ENCODE measurements around the gene SEMA7A. TPM values are rescaled to one million over a fixed set of nuclear protein-coding genes. Genes with fewer than 3 reads are reported as not detected.
"Not testable (repeated sequence)": the region's sequence is repeated elsewhere in the genome, so short reads cannot be mapped to it uniquely, and the experiment has no call there.

The SEMA7A gene
- total RNA-seq, 4 donors from 2014 or later = 0.29 to 16.9 (median 4.5) TPM; not detected in 1

GRCh38 chr15:74367296-74367854 lies 66.4 kb downstream of the SEMA7A start, which contains the start of gene CYP11A1:
TSS of gene CYP11A1 (minus strand) at chr15:74367646. CDS start at chr15:74367585, 61 bp downstream.
- Histone ChIP-seq H3K36me3 (no peaks in the 10 kb centered on the region), H3K27me3 (no peaks in the 10 kb centered on the region), H3K4me1 (no peaks in the 10 kb centered on the region), H3K9me3 (no peaks in the 10 kb centered on the region), H3K4me3 (peak within 1 kb of the TSS in 1 of 2 donors; percentile 50), H3K27ac (no peak within 1 kb of the TSS)
- TF ChIP-seq, protein P1, sequence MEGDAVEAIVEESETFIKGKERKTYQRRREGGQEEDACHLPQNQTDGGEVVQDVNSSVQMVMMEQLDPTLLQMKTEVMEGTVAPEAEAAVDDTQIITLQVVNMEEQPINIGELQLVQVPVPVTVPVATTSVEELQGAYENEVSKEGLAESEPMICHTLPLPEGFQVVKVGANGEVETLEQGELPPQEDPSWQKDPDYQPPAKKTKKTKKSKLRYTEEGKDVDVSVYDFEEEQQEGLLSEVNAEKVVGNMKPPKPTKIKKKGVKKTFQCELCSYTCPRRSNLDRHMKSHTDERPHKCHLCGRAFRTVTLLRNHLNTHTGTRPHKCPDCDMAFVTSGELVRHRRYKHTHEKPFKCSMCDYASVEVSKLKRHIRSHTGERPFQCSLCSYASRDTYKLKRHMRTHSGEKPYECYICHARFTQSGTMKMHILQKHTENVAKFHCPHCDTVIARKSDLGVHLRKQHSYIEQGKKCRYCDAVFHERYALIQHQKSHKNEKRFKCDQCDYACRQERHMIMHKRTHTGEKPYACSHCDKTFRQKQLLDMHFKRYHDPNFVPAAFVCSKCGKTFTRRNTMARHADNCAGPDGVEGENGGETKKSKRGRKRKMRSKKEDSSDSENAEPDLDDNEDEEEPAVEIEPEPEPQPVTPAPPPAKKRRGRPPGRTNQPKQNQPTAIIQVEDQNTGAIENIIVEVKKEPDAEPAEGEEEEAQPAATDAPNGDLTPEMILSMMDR (IDR thresholded peaks at IDR 0.05) = no peak
- TF ChIP-seq POLR2A (IDR thresholded peaks at IDR 0.05) = no peak
- intact Hi-C loops (cut with DNase I; ENCODE audit: low total_unique reads) = no loop called here
- DNase-seq = no peak

GRCh38 chr15:74365598-74366445 lies 67.9 kb downstream of the SEMA7A start:
- Histone ChIP-seq H3K9me3 (no peaks in the 10 kb centered on the region), H3K4me1 (no peaks in the 10 kb centered on the region), H3K4me3 (peak overlapping the region; percentile 39 to 50), H3K36me3 (no peaks in the 10 kb centered on the region), H3K27ac (peak overlapping the region; percentile 65 to 69), H3K27me3 (no peaks in the 10 kb centered on the region)
- peak in 1 of 2 donors; percentile 25 for TF ChIP-seq POLR2A (IDR thresholded peaks at IDR 0.05)
- TF ChIP-seq, protein P1 (IDR thresholded peaks at IDR 0.05) = no peak
- DNase-seq = peak; percentile 61 to 69
- intact Hi-C loops (cut with DNase I; ENCODE audit: low total_unique reads) = no loop called here

GRCh38 chr15:74364936-74365597 lies 68.7 kb downstream of the SEMA7A start:
- H3K36me3 ChIP-seq = no peaks in the 10 kb centered on the region
- H3K9me3 ChIP-seq = no peaks in the 10 kb centered on the region
- peak overlapping the region; percentile 65 to 69 for H3K27ac ChIP-seq
- TF ChIP-seq, protein P1 (IDR thresholded peaks at IDR 0.05) = no peak
- no peak for TF ChIP-seq POLR2A (IDR thresholded peaks at IDR 0.05)
- no peaks in the 10 kb centered on the region for H3K27me3 ChIP-seq
- no peak for DNase-seq
- intact Hi-C loops (cut with DNase I; ENCODE audit: low total_unique reads) = no loop called here
- peak overlapping the region; percentile 39 to 50 for H3K4me3 ChIP-seq
- no peaks in the 10 kb centered on the region for H3K4me1 ChIP-seq

GRCh38 chr15:74362482-74362881 lies 71.3 kb downstream of the SEMA7A start:
- no peak for DNase-seq
- intact Hi-C loops (cut with DNase I; ENCODE audit: low total_unique reads) = no loop called here
- H3K36me3 ChIP-seq = no peaks in the 10 kb centered on the region
- no peaks in the 10 kb centered on the region for H3K9me3 ChIP-seq
- no peak overlapping the region for H3K27ac ChIP-seq
- H3K27me3 ChIP-seq = no peaks in the 10 kb centered on the region
- TF ChIP-seq POLR2A (IDR thresholded peaks at IDR 0.05) = no peak
- TF ChIP-seq, protein P1 (IDR thresholded peaks at IDR 0.05) = no peak
- H3K4me3 ChIP-seq = no peak overlapping the region
- H3K4me1 ChIP-seq = no peaks in the 10 kb centered on the region

DNA sequence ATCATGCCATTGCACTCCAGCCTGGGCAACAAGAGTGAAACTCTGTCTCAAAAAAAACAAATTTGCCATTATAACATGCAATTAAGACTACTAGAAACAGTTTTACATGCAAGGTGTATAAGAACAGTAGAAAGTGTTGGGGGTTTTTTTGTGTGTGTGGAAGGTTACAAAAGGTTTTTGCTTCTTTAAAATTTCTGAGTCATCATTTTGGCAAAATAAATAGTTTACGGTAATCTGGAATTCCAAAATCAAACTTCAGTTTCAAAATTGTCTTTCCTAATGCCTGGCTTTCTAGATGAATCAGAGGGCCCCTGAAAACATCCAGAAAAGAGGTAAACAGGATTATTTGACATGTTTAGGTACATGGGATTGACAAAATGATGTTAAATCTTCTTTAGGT lies 72.9 kb downstream of the SEMA7A start:
- H3K27me3 ChIP-seq; H3K36me3 ChIP-seq; H3K27ac ChIP-seq; H3K4me1 ChIP-seq; H3K4me3 ChIP-seq; DNase-seq; intact Hi-C loops (cut with DNase I; ENCODE audit: low total_unique reads); H3K9me3 ChIP-seq: not testable (repeated sequence)

DNA sequence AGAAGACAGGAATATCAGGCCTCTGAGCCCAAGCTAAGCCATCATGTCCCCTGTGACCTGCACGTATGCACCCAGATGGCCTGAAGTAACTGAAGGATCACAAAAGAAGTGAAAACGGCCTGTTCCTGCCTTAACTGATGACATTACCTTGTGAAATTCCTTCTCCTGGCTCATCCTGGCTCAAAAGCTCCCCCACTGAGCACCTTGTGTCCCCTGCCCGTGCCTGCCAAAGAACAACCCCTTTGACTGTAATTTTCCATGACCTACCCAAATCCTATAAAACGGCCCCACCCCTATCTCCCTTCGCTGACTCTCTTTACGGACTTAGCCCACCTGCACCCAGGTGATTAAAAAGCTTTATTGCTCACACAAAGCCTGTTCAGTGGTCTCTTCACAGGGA lies 74.4 kb downstream of the SEMA7A start:
- H3K9me3 ChIP-seq; H3K27ac ChIP-seq; H3K36me3 ChIP-seq; H3K27me3 ChIP-seq; H3K4me1 ChIP-seq; intact Hi-C loops (cut with DNase I; ENCODE audit: low total_unique reads); H3K4me3 ChIP-seq; DNase-seq: not testable (repeated sequence)

Measured in uterus (tissue), 4 donors.